Measurements from ENCODE around the gene GFPT2. TPM values are rescaled to one million over a fixed set of nuclear protein-coding genes. Genes with fewer than 3 reads are reported as not detected.

Gene GFPT2
- total and polyA plus RNA-seq, 8 donors = 0.83 to 10.6 (median 4.2) TPM

GRCh38 chr5:180399401-180400215 lies 46.5 kb upstream of the GFPT2 start:
- DNase-seq = no peak
- no peak for TF ChIP-seq CTCF (IDR thresholded peaks at IDR 0.05)
- 82 to 84% methylated on average over 20 of the region's 20 CpGs for WGBS, 2 donors
- Histone ChIP-seq H3K9me3 (no peaks in the 10 kb centered on the region), H3K36me3 (no peaks in the 10 kb centered on the region), H3K4me1 (no peaks in the 10 kb centered on the region), H3K27me3 (no peaks in the 10 kb centered on the region), H3K27ac (no peak overlapping the region), H3K4me3 (no peak overlapping the region)
- intact Hi-C loops (cut with DNase I) = no loop called here
- ATAC-seq = no peak
- FAIRE-seq = no peak

DNA sequence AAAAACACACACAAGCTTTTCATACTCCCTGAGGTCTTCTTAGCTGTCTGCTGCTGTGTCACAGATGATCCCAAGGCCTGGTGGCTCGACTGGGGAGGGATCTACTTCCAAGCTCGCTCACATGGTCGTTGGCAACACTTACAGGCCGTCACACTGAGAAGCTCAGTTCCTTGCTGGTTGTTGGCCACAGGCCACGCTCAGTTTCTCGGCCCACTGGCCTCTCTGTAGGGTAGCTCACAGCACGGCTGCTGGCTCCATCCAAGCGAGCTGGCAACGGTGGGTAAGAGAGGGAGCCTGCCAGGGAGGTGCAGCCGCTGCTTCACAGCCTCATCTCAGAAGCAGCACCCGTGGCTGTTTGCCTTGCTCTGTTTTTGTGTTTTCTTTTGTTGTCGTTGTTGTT lies 43.8 kb upstream of the GFPT2 start:
- intact Hi-C loops (cut with DNase I) = no loop called here
- no peak for FAIRE-seq

GRCh38 chr5:180395540-180396274 lies 42.6 kb upstream of the GFPT2 start:
- intact Hi-C loops (cut with DNase I) = no loop called here
- H3K4me1 ChIP-seq = no peaks in the 10 kb centered on the region
- ATAC-seq (no peak), FAIRE-seq (no peak), DNase-seq (no peak)
- H3K9me3 ChIP-seq = no peaks in the 10 kb centered on the region
- 74 to 82% methylated on average over 16 of the region's 16 CpGs for WGBS, 2 donors
- H3K27me3 ChIP-seq = no peaks in the 10 kb centered on the region
- no peak overlapping the region for H3K4me3 ChIP-seq
- no peaks in the 10 kb centered on the region for H3K36me3 ChIP-seq
- no peak overlapping the region for H3K27ac ChIP-seq
- no peak for TF ChIP-seq CTCF (IDR thresholded peaks at IDR 0.05)

More for the DNA sequence above, 43.8 kb upstream of the GFPT2 start:
- Histone ChIP-seq H3K4me1 (no peaks in the 10 kb centered on the region), H3K27me3 (no peaks in the 10 kb centered on the region), H3K4me3 (no peak overlapping the region), H3K27ac (no peak overlapping the region), H3K36me3 (no peaks in the 10 kb centered on the region), H3K9me3 (no peaks in the 10 kb centered on the region)
- DNase-seq = no peak
- TF ChIP-seq CTCF (IDR thresholded peaks at IDR 0.05) = no peak
- 71 to 76% methylated on average over 12 of the region's 12 CpGs for WGBS, 2 donors
- ATAC-seq = no peak

DNA sequence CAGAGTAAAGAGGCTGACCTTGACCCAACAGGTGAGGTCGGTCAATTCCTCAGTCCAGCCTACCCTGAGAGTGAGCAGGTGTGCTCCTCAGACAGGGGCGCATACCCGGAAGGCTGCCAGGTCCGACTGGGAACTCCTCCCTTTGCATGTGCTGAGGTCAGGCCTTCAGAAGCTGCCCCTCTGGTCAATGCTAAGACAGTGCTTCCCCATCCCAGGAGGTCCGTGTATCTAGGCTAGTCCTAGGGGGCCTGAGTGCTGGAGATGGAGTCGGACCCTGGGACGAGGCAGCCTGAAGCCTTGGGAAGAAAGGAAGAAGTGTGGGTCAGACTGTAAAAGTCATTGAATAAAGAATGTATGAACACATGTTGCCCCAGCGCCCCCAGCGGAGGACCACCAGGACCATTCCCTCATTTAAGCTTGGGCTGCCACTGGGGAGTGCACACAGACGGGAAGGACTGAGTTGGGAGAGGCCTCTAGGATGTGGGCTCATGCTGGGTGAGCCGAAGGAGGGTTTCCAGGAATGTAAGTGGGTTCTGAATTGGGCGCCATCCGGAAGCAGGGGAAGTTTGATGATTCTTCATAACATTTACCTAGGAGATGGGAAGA lies 41.0 kb upstream of the GFPT2 start:
- 72 to 79% methylated on average over 13 of the region's 13 CpGs for WGBS, 2 donors
- Histone ChIP-seq H3K27ac (no peak overlapping the region), H3K4me3 (no peak overlapping the region), H3K27me3 (no peaks in the 10 kb centered on the region), H3K4me1 (no peaks in the 10 kb centered on the region), H3K9me3 (no peaks in the 10 kb centered on the region), H3K36me3 (no peaks in the 10 kb centered on the region)
- TF ChIP-seq CTCF (IDR thresholded peaks at IDR 0.05) = no peak
- FAIRE-seq = no peak
- intact Hi-C loops (cut with DNase I) = no loop called here
- no peak for DNase-seq
- ATAC-seq = no peak

All from pancreas (tissue), 10 donors.